SK-N-MC (cell line): ENCODE measurements around the gene CCDC93.

Source experiments
- EZH2 ChIP-seq: fragments of 200-600 bp; sonication (generic); IDR thresholded peaks from one replicate; pipeline ENCODE4 v1.6.1; 2017; ENCODE audit warnings: antibody characterized with exemption
- POLR2AphosphoS5 ChIP-seq: IDR thresholded peaks from 2 replicates; pipeline ENCODE4 v1.6.1; 2012; ENCODE audit warnings: mild to moderate bottlenecking, low read depth, low read length, borderline replicate concordance

GRCh38 chr2:118048401-118048800, 34.5 kb upstream of the CCDC93 start:
- no peak for TF ChIP-seq EZH2
- TF ChIP-seq POLR2AphosphoS5, result no peak
